GM13976 (cell line): ENCODE measurements around the gene MAML1.
A peak's percentile ranks its signal among the peaks of the same experiment; 100 is the strongest.

Source experiments
- DNase-seq: peaks from one replicate; pipeline ENCODE4 v3.0.0; 2012; ENCODE audit warnings: low spot score
- in situ Hi-C: fragments of 300-500 bp; cut with MboI; formaldehyde crosslinking; loops from one replicate; pipeline ENCODE4 v1.12.0; 2022; ENCODE audit warnings: low sequenced_read_pairs, mixed read lengths, inconsistent platforms; ENCODE audit not compliant: unreplicated experiment
- TF ChIP-seq, protein P1 (sequence below): IDR thresholded peaks from 2 replicates; pipeline ENCODE4 v1.5.1; 2012; ENCODE audit warnings: borderline replicate concordance, mild to moderate bottlenecking; ENCODE audit not compliant: insufficient read depth; ENCODE audit errors: extremely low read depth, missing control alignments, control extremely low read depth

MAML1 gene

DNA sequence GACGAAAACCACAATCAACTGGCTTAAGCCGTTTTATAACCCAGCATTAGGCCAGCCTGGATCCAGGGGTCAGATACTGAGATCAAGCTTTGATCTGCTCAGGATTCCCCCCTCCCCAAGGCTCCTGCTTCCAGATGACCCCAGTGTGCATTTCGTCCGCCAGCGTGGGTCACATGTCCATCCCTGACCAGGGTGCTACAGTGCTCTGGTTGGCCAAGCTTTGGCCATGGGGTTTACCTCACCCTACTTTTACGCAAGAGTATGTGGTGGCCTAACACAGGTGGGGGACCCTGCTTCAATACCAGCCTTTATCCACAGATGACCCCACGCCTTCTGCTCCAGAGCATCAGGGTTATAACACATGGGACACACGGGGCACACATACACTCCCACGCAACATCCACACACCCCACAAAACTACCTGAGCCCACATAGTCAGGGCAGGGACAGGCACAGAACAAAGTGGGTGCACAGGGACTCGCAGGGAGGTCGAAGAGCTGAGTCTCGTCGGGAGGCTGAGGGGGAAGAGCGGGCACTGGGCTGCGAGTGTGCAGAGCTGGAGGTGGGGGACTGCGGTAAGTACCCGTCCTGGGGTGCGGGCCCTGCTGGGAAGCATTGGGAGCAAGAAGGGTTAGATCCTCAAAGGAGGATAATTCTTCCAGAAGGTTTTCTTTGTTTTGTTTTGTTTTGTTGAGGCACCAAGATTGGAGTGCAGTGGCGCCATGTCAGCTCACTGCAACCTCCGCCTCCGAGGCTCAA is 83.0 kb downstream of the MAML1 start:
- no peak for DNase-seq
- TF ChIP-seq, protein P1, sequence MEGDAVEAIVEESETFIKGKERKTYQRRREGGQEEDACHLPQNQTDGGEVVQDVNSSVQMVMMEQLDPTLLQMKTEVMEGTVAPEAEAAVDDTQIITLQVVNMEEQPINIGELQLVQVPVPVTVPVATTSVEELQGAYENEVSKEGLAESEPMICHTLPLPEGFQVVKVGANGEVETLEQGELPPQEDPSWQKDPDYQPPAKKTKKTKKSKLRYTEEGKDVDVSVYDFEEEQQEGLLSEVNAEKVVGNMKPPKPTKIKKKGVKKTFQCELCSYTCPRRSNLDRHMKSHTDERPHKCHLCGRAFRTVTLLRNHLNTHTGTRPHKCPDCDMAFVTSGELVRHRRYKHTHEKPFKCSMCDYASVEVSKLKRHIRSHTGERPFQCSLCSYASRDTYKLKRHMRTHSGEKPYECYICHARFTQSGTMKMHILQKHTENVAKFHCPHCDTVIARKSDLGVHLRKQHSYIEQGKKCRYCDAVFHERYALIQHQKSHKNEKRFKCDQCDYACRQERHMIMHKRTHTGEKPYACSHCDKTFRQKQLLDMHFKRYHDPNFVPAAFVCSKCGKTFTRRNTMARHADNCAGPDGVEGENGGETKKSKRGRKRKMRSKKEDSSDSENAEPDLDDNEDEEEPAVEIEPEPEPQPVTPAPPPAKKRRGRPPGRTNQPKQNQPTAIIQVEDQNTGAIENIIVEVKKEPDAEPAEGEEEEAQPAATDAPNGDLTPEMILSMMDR: no peak
- in situ Hi-C loops: no loop called here

DNA sequence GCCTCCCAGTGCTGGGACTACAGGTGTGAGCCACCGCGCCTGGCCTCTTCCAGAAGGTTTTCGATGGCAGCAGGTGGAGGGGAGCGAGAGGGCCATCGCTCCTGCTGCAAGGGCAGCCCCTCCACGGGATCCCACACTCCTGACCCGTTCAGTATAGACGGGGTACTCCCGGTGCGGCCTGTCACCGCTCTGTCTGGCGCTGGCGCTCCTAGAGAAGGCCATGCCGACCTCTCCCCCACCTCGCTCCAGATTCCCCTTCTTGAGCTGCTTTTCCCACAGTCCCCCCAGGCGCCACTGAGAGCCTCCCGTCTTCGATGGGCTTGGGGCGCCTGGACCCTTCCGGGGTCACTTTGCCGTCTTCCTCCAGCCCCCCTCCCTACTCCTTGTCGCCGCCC is 83.8 kb downstream of the MAML1 start:
- DNase-seq: no peak
- in situ Hi-C loops: no loop called here
- TF ChIP-seq, protein P1: no peak

- in situ Hi-C loops: no loop called here
- DNase-seq: no peak
- TF ChIP-seq, protein P1: no peak
Measured at GRCh38 chr5:179816796-179817469, 84.3 kb downstream of the MAML1 start.

DNA sequence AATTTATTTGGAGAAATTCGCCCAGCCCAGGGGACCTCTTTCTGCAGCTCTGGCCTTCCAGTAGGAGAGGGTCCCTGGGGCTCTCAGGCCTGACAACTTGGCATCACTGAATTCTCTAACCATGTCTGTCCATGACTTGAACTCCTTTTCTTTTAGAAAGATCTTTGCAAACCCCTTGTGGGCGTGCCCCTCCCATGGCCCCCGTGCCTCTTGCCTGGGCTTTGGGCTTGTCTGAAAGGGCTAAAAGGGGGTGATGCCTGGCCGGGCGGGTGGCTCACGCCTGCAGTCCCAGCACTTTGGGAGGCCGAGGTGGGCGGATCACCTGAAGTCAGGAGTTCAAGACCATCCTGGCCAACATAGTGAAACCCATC is 84.8 kb downstream of the MAML1 start:
- in situ Hi-C loops: no loop called here
- TF ChIP-seq, protein P1: no peak

DNA sequence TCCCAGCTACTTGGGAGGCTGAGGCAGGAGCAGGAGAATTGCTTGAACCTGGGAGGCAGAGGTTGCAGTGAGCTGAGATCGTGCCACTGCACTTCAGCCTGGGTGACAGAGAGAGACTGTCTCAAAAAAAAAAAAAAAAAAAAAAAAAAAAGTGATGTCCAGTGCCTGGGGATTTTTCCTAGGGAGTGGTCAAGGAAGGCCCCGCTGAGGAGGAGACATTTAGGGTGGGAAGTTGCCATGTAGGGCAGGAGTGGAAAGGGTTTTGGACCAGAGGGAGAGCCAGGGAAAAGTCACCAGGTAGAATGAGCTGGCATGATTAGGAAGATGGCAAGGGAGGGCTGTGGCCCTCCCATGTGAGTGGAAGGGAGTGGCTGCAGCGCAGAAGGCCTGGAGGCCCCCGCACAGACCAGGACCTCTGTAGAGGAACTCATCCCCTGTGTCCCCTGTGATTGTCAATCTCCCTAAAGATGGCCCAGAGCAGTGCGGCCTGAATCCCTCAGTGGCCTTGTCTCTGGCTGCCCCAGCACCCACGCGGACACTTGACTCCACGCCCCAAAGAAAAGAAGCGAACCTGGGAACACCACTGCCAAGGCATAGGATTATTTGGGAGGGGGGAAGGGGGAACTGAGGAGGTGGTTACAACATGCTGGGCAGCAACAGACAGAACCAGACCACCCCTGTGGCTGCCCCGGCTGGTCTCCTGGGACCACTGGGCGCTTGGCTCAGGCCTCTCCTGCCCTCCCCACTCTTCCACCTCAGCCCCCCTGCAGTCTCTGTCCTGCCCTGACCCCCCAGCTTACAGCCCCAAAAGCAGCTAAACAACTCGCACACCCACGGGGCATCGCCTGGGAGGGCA is 85.5 kb downstream of the MAML1 start:
- TF ChIP-seq, protein P1: no peak
- no peak for DNase-seq
- in situ Hi-C loops: no loop called here

More for the DNA sequence above, 84.8 kb downstream of the MAML1 start:
- no peak for DNase-seq

GRCh38 chr5:179818746-179819295 is 86.2 kb downstream of the MAML1 start:
- in situ Hi-C loops: no loop called here
- peak; percentile 96 for DNase-seq
- TF ChIP-seq, protein P1: no peak
